ENCODE measurements around the gene DCAF8L2.

DNA sequence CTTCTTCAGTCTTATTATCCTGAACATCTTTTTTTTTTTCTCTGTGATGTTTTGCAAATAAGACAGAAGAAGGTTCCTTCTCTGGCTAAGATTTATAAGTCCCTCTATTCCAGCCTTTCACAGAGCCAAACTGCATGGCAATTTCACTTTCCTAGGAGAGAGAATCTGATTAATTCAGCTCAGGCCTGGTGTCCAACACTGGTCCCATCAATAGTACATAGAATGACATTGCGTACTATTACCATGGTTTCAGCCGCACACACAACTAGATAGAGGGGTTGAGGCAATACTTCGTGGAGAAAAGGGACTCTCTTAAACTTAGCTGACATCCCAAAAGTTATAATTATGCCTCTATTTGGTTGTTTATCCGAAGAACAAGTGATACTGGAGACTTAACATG lies 18.5 kb downstream of the DCAF8L2 start:
- TF ChIP-seq, protein P1, sequence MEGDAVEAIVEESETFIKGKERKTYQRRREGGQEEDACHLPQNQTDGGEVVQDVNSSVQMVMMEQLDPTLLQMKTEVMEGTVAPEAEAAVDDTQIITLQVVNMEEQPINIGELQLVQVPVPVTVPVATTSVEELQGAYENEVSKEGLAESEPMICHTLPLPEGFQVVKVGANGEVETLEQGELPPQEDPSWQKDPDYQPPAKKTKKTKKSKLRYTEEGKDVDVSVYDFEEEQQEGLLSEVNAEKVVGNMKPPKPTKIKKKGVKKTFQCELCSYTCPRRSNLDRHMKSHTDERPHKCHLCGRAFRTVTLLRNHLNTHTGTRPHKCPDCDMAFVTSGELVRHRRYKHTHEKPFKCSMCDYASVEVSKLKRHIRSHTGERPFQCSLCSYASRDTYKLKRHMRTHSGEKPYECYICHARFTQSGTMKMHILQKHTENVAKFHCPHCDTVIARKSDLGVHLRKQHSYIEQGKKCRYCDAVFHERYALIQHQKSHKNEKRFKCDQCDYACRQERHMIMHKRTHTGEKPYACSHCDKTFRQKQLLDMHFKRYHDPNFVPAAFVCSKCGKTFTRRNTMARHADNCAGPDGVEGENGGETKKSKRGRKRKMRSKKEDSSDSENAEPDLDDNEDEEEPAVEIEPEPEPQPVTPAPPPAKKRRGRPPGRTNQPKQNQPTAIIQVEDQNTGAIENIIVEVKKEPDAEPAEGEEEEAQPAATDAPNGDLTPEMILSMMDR (IDR thresholded peaks at IDR 0.05; ENCODE audit: extremely low read depth in 1 of 2, insufficient read depth in 1 of 2, low read depth in 1 of 2, low read length in 2 of 2), result no peak
- no peak for TF ChIP-seq POLR2A (IDR thresholded peaks at IDR 0.05; ENCODE audit: low read depth, low read length)
- no peak for TF ChIP-seq EZH2 (IDR thresholded peaks at IDR 0.05; ENCODE audit: borderline replicate concordance, low read depth, low read length, severe bottlenecking)
